NCI-H82 treated with DMSO at 0.1 percent for 48 hours (cell line): Measurements from ENCODE around the gene NOS2.
"Not testable (repeated sequence)": the region's sequence is repeated elsewhere in the genome, so short reads cannot be mapped to it uniquely, and the experiment has no call there.

Source experiments
- DNase-seq: peaks from one replicate; lab custom pipeline; 2025; ENCODE audit not compliant: unreplicated experiment; lab: John Stamatoyannopoulos, UW

NOS2 gene

GRCh38 chr17:27800522-27800921, at the start of gene NOS2:
TSS of gene NOS2 (minus strand) at chr17:27800529. CDS start at chr17:27798809, 1,720 bp downstream.
- no peak for DNase-seq

- no peak for DNase-seq
These were observed 49.3 kb upstream of the NOS2 start for GRCh38 chr17:27849474-27850185.

GRCh38 chr17:27848931-27849330, 48.6 kb upstream of the NOS2 start:
- peak; percentile 24 for DNase-seq

- not testable (repeated sequence) for DNase-seq
These were observed 46.5 kb upstream of the NOS2 start for GRCh38 chr17:27846808-27847307.

GRCh38 chr17:27846042-27846655, 45.8 kb upstream of the NOS2 start:
- no peak for DNase-seq

GRCh38 chr17:27845264-27846041, 45.1 kb upstream of the NOS2 start:
- no peak for DNase-seq

- DNase-seq, result no peak
These were observed 40.4 kb upstream of the NOS2 start for GRCh38 chr17:27840688-27841087.

- DNase-seq, result not testable (repeated sequence)
These were observed 40.0 kb upstream of the NOS2 start for GRCh38 chr17:27840406-27840678.

- DNase-seq, result not testable (repeated sequence)
These were observed 39.5 kb upstream of the NOS2 start for GRCh38 chr17:27839571-27840405.

GRCh38 chr17:27838607-27839006, 38.3 kb upstream of the NOS2 start:
- DNase-seq, result peak; percentile 74

GRCh38 chr17:27837769-27838168, 37.4 kb upstream of the NOS2 start:
- DNase-seq, result not testable (repeated sequence)

- DNase-seq, result no peak
These were observed 36.3 kb upstream of the NOS2 start for GRCh38 chr17:27836651-27837050.

GRCh38 chr17:27834571-27834970, 34.2 kb upstream of the NOS2 start:
- DNase-seq, result no peak

GRCh38 chr17:27832831-27833230, 32.5 kb upstream of the NOS2 start:
- no peak for DNase-seq

- not testable (repeated sequence) for DNase-seq
These were observed 29.6 kb upstream of the NOS2 start for GRCh38 chr17:27829888-27830287.

GRCh38 chr17:27829143-27829711, 28.9 kb upstream of the NOS2 start:
- not testable (repeated sequence) for DNase-seq

GRCh38 chr17:27825459-27825858, 25.1 kb upstream of the NOS2 start:
- no peak for DNase-seq

GRCh38 chr17:27824745-27825144, 24.4 kb upstream of the NOS2 start:
- no peak for DNase-seq

- DNase-seq, result no peak
These were observed 23.9 kb upstream of the NOS2 start for GRCh38 chr17:27824176-27824715.

GRCh38 chr17:27822108-27822507, 21.8 kb upstream of the NOS2 start:
- not testable (repeated sequence) for DNase-seq
